Activated CD4-positive, alpha-beta memory T cell treated with anti-CD3 and anti-CD28 coated beads, Interleukin-2, amount 10 ng/mL, durations not matched to agents 7 days and 5 days (primary cell): ENCODE results near the gene TNNC1. TPM values are rescaled to one million over a fixed set of nuclear protein-coding genes. Genes with fewer than 3 reads are reported as not detected.

ENCODE experiments used
- CTCF ChIA-PET: fragments of 350-600 bp; sonication (Branson Sonifier 250); formaldehyde crosslinking; loops from one replicate; lab custom pipeline; 2021; ENCODE audit warnings: antibody characterized with exemption, inconsistent platforms; lab: Charles Lee
- POLR2A ChIA-PET: fragments of 350-600 bp; sonication (Branson Sonifier 250); formaldehyde crosslinking; loops from one replicate; lab custom pipeline; 2021; ENCODE audit warnings: antibody characterized with exemption; lab: Charles Lee
- DNase-seq: peaks from one replicate; pipeline ENCODE4 v3.0.0-alpha.2; 2020
- H3K27ac Mint-ChIP-seq: one replicate; pipeline ENCODE4 v1.8.0; 2021; ENCODE audit warnings: mild to moderate bottlenecking, mixed read lengths
- H3K27me3 Mint-ChIP-seq: one replicate; pipeline ENCODE4 v1.8.0; 2021; ENCODE audit warnings: mixed read lengths
- H3K36me3 Mint-ChIP-seq: one replicate; pipeline ENCODE4 v1.8.0; 2021; ENCODE audit warnings: low read depth, mixed read lengths
- H3K4me1 Mint-ChIP-seq: one replicate; pipeline ENCODE4 v1.8.0; 2021; ENCODE audit warnings: mixed read lengths
- H3K4me3 Mint-ChIP-seq: one replicate; pipeline ENCODE4 v1.8.0; 2021; ENCODE audit warnings: mild to moderate bottlenecking, mixed read lengths
- H3K9me3 Mint-ChIP-seq: one replicate; pipeline ENCODE4 v1.8.0; 2021; ENCODE audit warnings: mixed read lengths
- total RNA-seq, 2 experiments: library from RNA; stranded (reverse); gene quantifications; one replicate each; pipeline ENCODE4 v1.2.3, GENCODE V29; 2021

The TNNC1 gene
- total RNA-seq, 2 experiments from 2014 or later, result 2.3 to 2.5 TPM

DNA sequence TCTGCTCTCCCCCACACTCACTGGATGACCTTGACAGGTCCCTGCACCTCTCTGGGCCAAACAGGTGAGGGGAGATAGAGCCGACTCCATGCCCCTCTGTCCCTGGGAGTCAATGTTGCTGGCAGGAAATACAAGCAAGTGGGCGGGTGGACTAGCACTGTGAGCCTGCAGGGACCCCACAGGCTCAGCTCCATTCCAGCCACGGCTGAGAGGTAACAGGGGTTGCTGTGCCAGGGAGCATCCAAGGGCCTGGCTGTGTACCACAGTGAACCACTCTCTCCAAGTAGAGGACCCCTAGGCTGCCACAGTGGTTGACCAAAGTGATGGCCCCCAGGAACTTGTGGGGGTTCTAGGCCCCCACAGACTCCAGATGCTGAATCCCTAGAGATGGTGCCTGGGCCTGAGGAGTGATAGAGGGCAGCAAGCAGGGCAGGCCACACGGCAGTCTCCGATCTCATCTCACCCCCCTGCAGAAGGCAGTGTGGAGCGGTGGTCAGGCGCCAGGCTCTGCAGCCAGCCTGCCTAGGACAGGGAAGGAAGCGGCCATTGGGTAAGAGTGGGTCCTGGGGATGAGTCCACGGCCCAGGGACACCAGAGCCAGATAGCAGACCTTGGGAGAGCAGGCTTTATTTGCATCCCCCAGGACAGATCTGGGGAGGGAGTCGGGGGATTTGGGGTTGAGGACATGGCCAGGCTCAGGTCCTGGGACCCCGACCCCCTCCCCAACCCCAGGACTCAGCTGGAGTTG, 3.2 kb downstream of the TNNC1 start:
- POLR2A ChIA-PET, result no interaction called here
- Mint-ChIP-seq H3K27me3 (no peaks in the 10 kb centered on the region), H3K4me1 (peaks cover 14% of the 10 kb centered on the region), H3K9me3 (no peaks in the 10 kb centered on the region), H3K27ac (no peak overlapping the region), H3K36me3 (no peaks in the 10 kb centered on the region), H3K4me3 (no peak overlapping the region)
- CTCF ChIA-PET, result interaction anchor here (1.0 to 10.9 kb wide), 3 partner anchors 9 to 159 kb away, joined by 3 to 151 read pairs (median 3); no protein-coding TSS in a partner anchor
- DNase-seq, result no peak

DNA sequence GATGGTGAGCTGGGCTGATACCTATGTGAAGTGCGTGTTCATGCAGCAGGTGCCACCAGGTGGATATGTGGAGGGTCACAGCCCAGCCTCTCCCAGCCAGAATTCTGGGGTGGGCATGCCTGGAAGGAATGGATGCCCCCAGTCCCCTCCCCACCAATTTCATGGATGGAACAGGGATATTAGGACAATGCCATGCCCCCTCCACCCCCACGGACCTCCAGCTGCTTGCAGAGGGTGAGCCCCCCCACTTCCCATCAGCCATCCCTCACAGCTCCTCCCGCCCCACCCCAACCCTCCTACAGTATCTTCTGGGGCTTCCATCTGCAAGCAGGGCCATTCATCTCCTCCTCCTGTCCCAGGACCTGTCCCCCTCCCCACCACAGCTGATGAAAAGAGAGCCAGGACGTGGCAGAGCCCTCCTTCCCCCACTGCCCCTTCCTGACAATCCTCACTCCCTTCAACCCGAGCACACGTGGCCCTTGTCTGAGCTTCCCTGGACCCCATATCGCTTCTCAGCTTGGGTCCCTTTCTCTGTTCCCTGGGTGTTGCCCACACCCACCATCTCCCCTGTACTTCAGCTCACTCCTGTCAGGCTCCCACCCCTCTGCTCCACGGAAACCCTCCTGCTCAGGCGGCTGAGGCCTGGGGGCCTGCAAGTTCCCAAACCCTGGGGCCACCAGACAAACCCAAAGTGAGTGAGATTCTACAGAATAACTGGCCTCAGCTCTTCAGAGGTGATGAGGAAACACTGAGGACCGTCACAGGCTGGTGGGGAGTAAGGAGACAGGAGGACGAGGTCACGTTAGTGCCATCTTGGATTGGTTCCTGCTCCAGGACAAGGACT, 6.1 kb downstream of the TNNC1 start:
- ChIA-PET POLR2A (interaction anchor here (0.8 to 1.8 kb wide), 6 partner anchors 10 to 210 kb away, joined by 3 to 7 read pairs (median 3); no protein-coding TSS in a partner anchor), CTCF (interaction anchor here (0.6 to 10.9 kb wide), 11 partner anchors 10 to 227 kb away, joined by 3 to 151 read pairs (median 4); no protein-coding TSS in a partner anchor)
- H3K9me3 Mint-ChIP-seq, result no peaks in the 10 kb centered on the region
- H3K27ac Mint-ChIP-seq, result no peak overlapping the region
- no peaks in the 10 kb centered on the region for H3K36me3 Mint-ChIP-seq
- no peak for DNase-seq
- H3K4me1 Mint-ChIP-seq, result peaks cover 4% of the 10 kb centered on the region
- no peaks in the 10 kb centered on the region for H3K27me3 Mint-ChIP-seq
- no peak overlapping the region for H3K4me3 Mint-ChIP-seq

DNA sequence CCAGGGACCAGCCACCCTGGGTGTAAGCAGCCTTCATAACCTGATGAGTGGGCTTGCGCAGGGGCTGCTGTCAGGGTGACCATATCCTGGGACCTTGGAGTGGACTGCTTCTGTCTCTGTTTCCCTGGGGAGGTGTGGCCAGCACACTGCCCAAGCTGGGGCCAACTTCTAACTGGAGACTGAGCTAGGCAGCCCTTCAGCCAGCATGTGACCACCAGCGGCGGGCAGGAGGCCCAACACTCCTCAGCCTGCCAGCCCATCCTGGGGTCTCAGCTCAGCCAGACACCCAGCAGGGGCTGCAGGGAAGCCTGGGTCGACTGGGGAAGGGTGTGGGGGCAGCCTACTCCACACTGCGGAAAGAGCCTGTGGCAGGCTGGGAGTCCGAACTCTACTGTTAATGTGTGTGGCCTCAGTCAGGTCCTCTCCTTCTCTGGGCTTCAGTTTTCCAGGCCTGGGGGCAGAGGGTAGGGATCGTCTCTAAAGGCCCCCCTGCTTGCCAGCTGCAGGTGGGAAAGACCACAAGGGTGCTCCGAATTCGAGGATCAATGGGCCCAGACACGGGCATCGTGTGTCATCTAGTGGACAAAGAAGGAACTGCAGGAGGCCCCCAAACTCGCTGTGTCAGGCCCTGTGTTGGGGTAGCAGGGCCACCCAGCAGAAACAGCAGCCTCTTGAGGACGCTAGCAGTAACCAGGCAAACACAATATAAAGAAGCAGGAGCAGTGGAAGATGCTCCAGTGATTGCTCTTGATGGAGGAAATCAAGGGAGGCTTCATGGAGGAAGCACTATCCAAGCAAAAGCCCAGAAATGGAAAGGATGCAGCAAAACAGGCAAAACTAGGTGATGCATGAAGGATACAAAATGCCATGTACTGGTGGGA, 7.0 kb downstream of the TNNC1 start:
- Mint-ChIP-seq H3K9me3 (no peaks in the 10 kb centered on the region), H3K27me3 (no peaks in the 10 kb centered on the region), H3K4me1 (peaks cover 4% of the 10 kb centered on the region), H3K36me3 (no peaks in the 10 kb centered on the region), H3K4me3 (no peak overlapping the region), H3K27ac (no peak overlapping the region)
- ChIA-PET POLR2A (interaction anchor here (1.1 to 2.8 kb wide), 7 partner anchors 8 to 34 kb away, joined by 3 to 11 read pairs (median 4); partner anchors contain the start of genes NISCH and TNNC1), CTCF (interaction anchor here (0.8 to 10.9 kb wide), 12 partner anchors 11 to 226 kb away, joined by 3 to 151 read pairs (median 5); partner anchors contain the start of gene TWF2)
- peak; percentile 78 for DNase-seq

DNA sequence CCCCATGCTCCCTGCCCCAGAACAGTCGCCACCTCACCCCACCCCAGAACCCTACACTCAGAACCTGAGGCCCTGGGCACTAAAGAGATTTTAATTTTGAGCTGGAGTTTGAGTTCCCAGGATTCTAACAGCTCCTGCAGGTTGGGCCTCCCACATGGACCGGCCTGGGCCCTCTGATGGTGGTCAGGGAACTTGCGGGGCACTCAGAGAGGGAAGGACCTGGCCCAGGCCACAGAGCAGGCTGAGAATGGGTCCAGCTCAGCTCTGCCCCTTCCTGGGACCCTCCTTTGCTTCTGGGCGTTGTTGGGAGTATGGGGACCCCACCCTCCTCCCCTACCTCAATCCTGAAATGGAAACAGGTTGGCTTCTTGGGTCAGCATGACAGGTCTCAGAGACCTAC, 7.8 kb downstream of the TNNC1 start:
- ChIA-PET CTCF (interaction anchor here (0.5 to 10.9 kb wide), 12 partner anchors 8 to 1969 kb away, joined by 3 to 151 read pairs (median 4); partner anchors contain the start of genes TNNC1, TWF2 and UQCC5), POLR2A (interaction anchor here (1.1 to 2.8 kb wide), 5 partner anchors 8 to 34 kb away, joined by 3 to 11 read pairs (median 7); partner anchors contain the start of genes NISCH and TNNC1)
- Mint-ChIP-seq H3K4me1 (peaks cover 4% of the 10 kb centered on the region), H3K4me3 (no peak overlapping the region), H3K27me3 (no peaks in the 10 kb centered on the region), H3K36me3 (no peaks in the 10 kb centered on the region), H3K27ac (no peak overlapping the region), H3K9me3 (no peaks in the 10 kb centered on the region)
- no peak for DNase-seq

DNA sequence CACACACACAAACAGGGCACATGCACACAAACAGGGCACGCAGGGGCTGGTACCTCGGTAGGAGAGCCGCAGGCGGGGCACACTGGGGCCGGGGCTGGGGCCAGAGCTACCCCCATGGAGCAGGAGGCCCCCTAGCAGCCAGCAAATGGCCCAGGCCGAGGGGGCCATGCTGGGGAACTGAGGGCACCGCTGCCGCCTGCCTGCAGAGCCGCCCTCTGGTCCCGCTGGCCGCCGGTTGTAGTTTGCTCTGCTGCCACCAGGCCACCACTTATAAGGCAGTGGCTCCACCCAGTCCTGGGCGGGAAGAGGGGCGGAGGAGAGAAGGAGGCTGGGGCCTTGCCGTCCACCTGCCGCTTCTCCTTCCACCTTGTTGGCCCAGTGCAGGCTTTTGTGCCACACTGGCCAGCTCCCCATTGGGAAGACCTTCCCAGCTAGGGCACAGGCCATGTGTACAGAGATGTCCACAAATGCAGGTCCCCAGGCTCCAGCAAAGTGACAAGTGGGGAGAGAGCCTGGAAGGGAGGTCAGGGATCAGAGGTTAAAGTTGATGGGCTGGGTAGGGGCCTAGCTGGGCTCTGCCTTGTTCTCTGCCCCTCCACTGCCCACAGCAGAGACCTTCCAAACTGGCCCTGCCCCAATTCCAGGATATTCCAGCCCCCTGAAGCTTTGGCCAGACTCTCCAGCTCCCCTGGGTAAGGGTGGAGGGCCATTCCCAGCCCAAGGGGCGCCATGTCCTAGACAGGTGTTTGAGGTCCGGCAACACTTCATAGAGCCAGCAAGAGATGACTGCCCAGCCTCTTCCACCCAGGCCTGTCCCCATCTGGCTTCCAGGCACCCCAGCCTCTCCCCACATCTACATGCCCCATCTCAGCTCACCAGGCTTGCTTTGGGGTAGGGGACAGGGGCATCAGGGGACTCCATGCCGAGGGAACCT, 8.7 kb downstream of the TNNC1 start, which contains the start of gene SEMA3G:
TSS of gene SEMA3G (minus strand) at position 244 of the 934 bp plus-strand sequence. CDS start at position 168, 76 bp downstream.
- ChIA-PET CTCF (interaction anchor here (0.5 to 10.9 kb wide), 8 partner anchors 9 to 1968 kb away, joined by 3 to 151 read pairs (median 6); partner anchors contain the start of genes TNNC1 and UQCC5), POLR2A (interaction anchor here (1.1 to 2.8 kb wide), 5 partner anchors 9 to 33 kb away, joined by 3 to 11 read pairs (median 7); partner anchors contain the start of genes NISCH and TNNC1)
- no peaks in the 10 kb centered on the region for H3K27me3 Mint-ChIP-seq
- H3K9me3 Mint-ChIP-seq, result no peaks in the 10 kb centered on the region
- no peak within 1 kb of the TSS for H3K4me3 Mint-ChIP-seq
- H3K36me3 Mint-ChIP-seq, result no peaks in the 10 kb centered on the region
- no peak within 1 kb of the TSS for H3K27ac Mint-ChIP-seq
- H3K4me1 Mint-ChIP-seq, result peaks cover 4% of the 10 kb centered on the region
- DNase-seq, result peak; percentile 84

DNA sequence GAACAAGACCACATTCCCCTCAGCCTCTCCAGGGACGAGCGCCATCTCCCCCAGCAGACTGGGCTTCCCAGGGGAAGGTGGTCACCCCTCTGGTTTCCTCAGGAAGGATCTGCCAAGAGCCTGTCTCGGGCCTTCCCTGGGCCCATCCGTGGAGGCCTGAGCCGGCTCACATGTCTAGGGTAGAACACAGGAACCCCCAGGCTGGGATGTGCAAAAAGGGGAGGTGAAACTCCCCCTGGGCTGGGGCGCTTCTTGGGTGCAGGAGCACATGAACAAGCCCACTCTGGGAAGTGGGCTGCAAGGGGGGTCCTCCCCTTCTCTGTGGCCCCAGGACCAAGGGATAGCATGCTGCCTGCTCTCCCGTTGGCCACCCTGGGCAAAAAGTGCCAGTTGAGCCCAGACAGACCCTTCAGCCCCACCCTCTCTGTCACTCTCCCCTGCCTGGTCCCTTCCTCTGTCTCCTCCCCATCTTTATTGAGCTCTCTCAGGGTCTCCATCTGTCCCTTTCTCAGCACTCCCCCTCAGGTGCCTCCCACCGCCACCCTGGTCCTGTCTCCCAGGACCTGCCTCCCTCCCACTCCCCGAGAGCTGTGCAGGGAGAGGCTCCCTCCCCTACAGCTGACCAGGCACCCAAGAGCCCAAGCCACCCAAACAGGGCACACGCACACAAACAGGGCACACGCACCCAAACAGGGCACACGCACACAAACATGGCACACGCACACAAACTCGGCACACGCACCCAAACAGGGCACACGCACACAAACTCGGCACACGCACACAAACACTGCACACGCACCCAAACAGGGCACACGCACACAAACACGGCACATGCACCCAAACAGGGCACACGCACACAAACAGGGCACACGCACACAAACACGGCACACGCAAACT, 9.8 kb downstream of the TNNC1 start:
- no peak for DNase-seq
- Mint-ChIP-seq H3K4me3 (no peak overlapping the region), H3K27ac (no peak overlapping the region), H3K4me1 (peaks cover 4% of the 10 kb centered on the region), H3K36me3 (no peaks in the 10 kb centered on the region), H3K27me3 (no peaks in the 10 kb centered on the region), H3K9me3 (no peaks in the 10 kb centered on the region)
- CTCF ChIA-PET, result interaction anchor here (0.7 to 10.9 kb wide), 5 partner anchors 9 to 105 kb away, joined by 3 to 151 read pairs (median 4); no protein-coding TSS in a partner anchor
- POLR2A ChIA-PET, result interaction anchor here (1.0 to 2.8 kb wide), 2 partner anchors 10 to 92 kb away, joined by 3 to 9 read pairs; partner anchors contain the start of genes NISCH, TNNC1 and UQCC5

DNA sequence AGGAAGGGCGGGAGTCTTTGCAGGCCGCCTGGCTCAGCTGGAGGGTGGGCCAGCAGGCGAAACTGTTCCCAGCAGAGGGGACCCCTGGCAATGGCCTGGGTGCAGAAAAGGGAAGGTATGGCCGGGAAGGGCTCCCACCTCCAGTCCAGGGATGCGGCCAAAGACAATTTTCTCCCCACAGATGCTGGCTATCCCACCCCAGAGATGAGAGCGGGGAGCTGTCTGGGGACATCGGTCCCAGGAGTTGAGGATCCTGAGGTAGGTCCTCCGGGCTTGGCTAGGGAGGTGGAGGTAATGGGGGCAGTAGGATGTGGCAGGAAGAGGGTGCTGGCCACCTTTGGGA, 10.6 kb downstream of the TNNC1 start:
- Mint-ChIP-seq H3K27ac (no peak overlapping the region), H3K9me3 (no peaks in the 10 kb centered on the region), H3K36me3 (no peaks in the 10 kb centered on the region), H3K27me3 (no peaks in the 10 kb centered on the region), H3K4me1 (peaks cover 4% of the 10 kb centered on the region), H3K4me3 (no peak overlapping the region)
- CTCF ChIA-PET, result interaction anchor here (0.9 to 10.9 kb wide), 2 partner anchors 13 to 31 kb away, joined by 4 to 151 read pairs; no protein-coding TSS in a partner anchor
- POLR2A ChIA-PET, result interaction anchor here (1.0 kb wide), 1 partner anchor 93 kb away, joined by 3 read pairs; the partner anchor contains the start of gene UQCC5
- no peak for DNase-seq

DNA sequence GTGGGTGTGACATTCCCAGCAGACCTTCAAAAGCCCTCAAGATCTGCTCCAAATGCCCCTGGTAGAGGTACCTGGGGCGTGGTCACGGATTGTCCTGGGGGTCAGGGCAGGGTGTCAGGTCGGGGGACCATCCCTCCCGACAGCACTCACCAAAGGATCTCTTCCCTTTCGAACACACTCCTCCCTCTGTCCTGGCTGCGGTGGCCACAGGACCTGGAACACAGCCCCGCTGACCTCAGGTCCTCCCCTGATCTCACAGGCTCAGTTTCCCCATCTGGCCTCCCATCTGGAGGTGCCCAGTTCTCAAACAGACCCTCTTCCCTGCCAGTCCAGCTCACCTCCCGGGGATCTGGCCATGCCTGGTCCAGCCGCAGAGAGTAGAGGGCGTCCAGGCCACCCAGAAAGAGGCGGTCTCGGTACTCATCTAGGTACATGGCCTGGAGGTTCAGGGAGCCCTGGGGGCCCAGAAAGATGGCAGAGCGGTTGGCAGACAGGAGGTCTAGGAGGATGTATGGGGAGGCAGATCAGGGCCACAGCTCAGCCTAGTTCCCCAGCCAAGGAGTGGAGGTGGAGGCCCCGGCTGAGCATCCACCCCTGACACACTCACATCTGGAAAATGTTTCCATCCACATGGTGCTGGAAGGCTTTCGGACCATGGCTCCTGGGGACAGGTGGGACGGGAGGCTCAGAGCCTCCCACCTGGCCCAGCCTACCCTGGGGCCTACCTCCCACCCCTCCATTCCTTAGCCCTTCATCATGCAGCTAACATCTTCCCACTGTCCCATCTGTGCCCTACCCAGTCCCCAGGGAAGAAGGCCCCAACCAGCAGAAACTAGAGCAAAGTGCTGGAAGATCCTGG, 11.2 kb downstream of the TNNC1 start:
- no peaks in the 10 kb centered on the region for H3K27me3 Mint-ChIP-seq
- no peak overlapping the region for H3K4me3 Mint-ChIP-seq
- peaks cover 4% of the 10 kb centered on the region for H3K4me1 Mint-ChIP-seq
- H3K9me3 Mint-ChIP-seq, result no peaks in the 10 kb centered on the region
- H3K36me3 Mint-ChIP-seq, result no peaks in the 10 kb centered on the region
- H3K27ac Mint-ChIP-seq, result no peak overlapping the region
- CTCF ChIA-PET, result interaction anchor here (0.9 to 10.9 kb wide), 2 partner anchors 13 to 31 kb away, joined by 4 to 151 read pairs; no protein-coding TSS in a partner anchor
- POLR2A ChIA-PET, result interaction anchor here (0.7 to 1.0 kb wide), 2 partner anchors 21 to 93 kb away, joined by 3 to 4 read pairs; partner anchors contain the start of gene UQCC5
- DNase-seq, result no peak

DNA sequence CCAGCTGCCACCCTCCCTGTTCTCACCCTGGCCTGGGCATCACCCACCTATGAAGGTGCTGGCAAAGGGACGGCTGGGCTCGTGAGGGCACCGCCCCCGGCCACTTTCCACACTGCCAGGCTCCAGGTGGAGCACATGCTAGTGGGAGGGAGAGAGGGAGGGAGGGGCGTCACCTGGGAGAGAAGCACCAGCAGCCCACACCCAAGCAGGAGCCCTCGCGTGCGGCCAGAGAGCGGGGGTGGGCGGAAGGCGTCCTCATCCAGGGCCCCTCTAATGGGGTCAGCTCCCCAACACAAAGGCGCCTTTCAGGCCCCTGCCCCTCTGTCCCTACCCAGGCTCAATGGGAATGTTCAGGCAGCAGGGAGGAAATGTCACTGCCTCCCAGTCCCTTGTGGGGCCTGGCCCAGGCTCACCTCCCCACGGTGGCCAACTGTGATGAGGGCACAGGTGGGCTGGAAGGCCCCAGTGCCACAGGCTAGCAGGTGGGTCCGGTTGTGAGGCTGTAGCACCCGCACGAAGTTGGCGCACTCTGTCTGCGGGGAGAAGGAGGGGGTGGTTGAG, 12.0 kb downstream of the TNNC1 start:
- POLR2A ChIA-PET, result interaction anchor here (0.7 kb wide), 1 partner anchor 22 kb away, joined by 4 read pairs; no protein-coding TSS in a partner anchor
- CTCF ChIA-PET, result interaction anchor here (1.0 kb wide), 1 partner anchor 10 kb away, joined by 3 read pairs; no protein-coding TSS in a partner anchor
- H3K4me3 Mint-ChIP-seq, result no peak overlapping the region
- H3K27ac Mint-ChIP-seq, result no peak overlapping the region
- DNase-seq, result no peak
- peaks cover 4% of the 10 kb centered on the region for H3K4me1 Mint-ChIP-seq
- no peaks in the 10 kb centered on the region for H3K27me3 Mint-ChIP-seq
- H3K9me3 Mint-ChIP-seq, result no peaks in the 10 kb centered on the region
- H3K36me3 Mint-ChIP-seq, result no peaks in the 10 kb centered on the region
